CD14-positive monocyte (primary cell): ENCODE data around the gene NCBP2. TPM values are rescaled to one million over a fixed set of nuclear protein-coding genes. Genes with fewer than 3 reads are reported as not detected.

Experiments used
- DNase-seq, 3 donors: peaks; one replicate each; pipeline ENCODE4 v3.0.0-alpha.2; 2011 to 2022
- H2AFZ ChIP-seq: 2 replicates; pipeline ENCODE4 v1.6.0; 2012; ENCODE audit warnings: mild to moderate bottlenecking, low read depth, low read length, inconsistent platforms; ENCODE audit not compliant: insufficient read depth, poor library complexity, severe bottlenecking
- H3K27ac ChIP-seq, 2 donors: 1 replicate in 1 of 2; 2 replicates in 1 of 2; pipeline ENCODE4 v1.5.1; 2012 to 2013; ENCODE audit warnings: low read length in 2 of 2, control low read depth in 1 of 2, inconsistent platforms in 1 of 2, low read depth in 1 of 2, mild to moderate bottlenecking in 1 of 2
- H3K27me3 ChIP-seq, 2 donors: one replicate each; pipeline versions ENCODE4 v1.6.0 to v1.6.1; 2011 to 2013; ENCODE audit warnings: low read length in 2 of 2; ENCODE audit not compliant: control insufficient read depth in 2 of 2, insufficient read depth in 2 of 2
- H3K36me3 ChIP-seq, 2 donors: replicated peaks in 1 of 2; 1 replicate in 1 of 2; 2 replicates in 1 of 2; pipeline versions ENCODE4 v1.5.1 to v1.6.1; 2012 to 2013; ENCODE audit warnings: low read length in 2 of 2, control low read depth in 1 of 2, inconsistent platforms in 1 of 2, mild to moderate bottlenecking in 1 of 2; ENCODE audit not compliant: insufficient read depth in 2 of 2, control insufficient read depth in 1 of 2
- H3K4me1 ChIP-seq, 2 donors: 1 replicate in 1 of 2; 2 replicates in 1 of 2; pipeline versions ENCODE4 v1.5.1 to v1.6.1; 2012 to 2013; ENCODE audit warnings: low read length in 2 of 2, control low read depth in 1 of 2, inconsistent platforms in 1 of 2, mild to moderate bottlenecking in 1 of 2, moderate library complexity in 1 of 2; ENCODE audit not compliant: insufficient read depth in 2 of 2, control insufficient read depth in 1 of 2
- H3K4me2 ChIP-seq: replicated peaks from 2 replicates; pipeline ENCODE3; 2012; ENCODE audit warnings: low read length, moderate library complexity, mild to moderate bottlenecking; ENCODE audit not compliant: poor library complexity, severe bottlenecking; ENCODE audit errors: extremely low read depth
- H3K4me3 ChIP-seq, 3 experiments: fragments of 200-600 bp in 1 of 3; sonication (generic) in 1 of 3; replicated peaks in 1 of 3; 1 replicate in 2 of 3; 2 replicates in 1 of 3; pipeline ENCODE4 v1.5.1; 2011 to 2013; ENCODE audit warnings: low read length in 3 of 3, mild to moderate bottlenecking in 3 of 3, control low read depth in 2 of 3, low read depth in 2 of 3, inconsistent platforms in 1 of 3, moderate library complexity in 1 of 3
- H3K79me2 ChIP-seq: 2 replicates; pipeline ENCODE4 v1.6.0; 2012; ENCODE audit warnings: mild to moderate bottlenecking, control low read depth, inconsistent platforms, low read length, moderate library complexity; ENCODE audit not compliant: insufficient read depth
- H3K9ac ChIP-seq: 2 replicates; pipeline ENCODE4 v1.6.0; 2017; ENCODE audit warnings: low read length, mild to moderate bottlenecking; ENCODE audit not compliant: insufficient read depth, poor library complexity, severe bottlenecking
- H3K9me3 ChIP-seq, 2 donors: replicated peaks in 1 of 2; 1 replicate in 1 of 2; 2 replicates in 1 of 2; pipeline versions ENCODE4 v1.5.1 to v1.6.1; 2012 to 2013; ENCODE audit warnings: low read length in 2 of 2, control low read depth in 1 of 2; ENCODE audit not compliant: control insufficient read depth in 1 of 2, insufficient read depth in 1 of 2
- H4K20me1 ChIP-seq: 2 replicates; pipeline ENCODE4 v1.6.0; 2012; ENCODE audit warnings: mild to moderate bottlenecking, low read length, control low read depth, moderate library complexity; ENCODE audit not compliant: insufficient read depth
- H3K27ac Mint-ChIP-seq, 7 donors: one replicate each; pipeline ENCODE4 v1.8.0; 2020; ENCODE audit warnings: mild to moderate bottlenecking in 7 of 7, mixed read lengths in 7 of 7, moderate library complexity in 6 of 7, inconsistent platforms in 2 of 7
- H3K27me3 Mint-ChIP-seq, 3 donors: one replicate each; pipeline ENCODE4 v1.8.0; 2021 to 2022; ENCODE audit warnings: low read depth in 3 of 3, mild to moderate bottlenecking in 3 of 3, mixed read lengths in 3 of 3, moderate library complexity in 3 of 3, inconsistent platforms in 1 of 3
- H3K36me3 Mint-ChIP-seq, 2 donors: one replicate each; pipeline ENCODE4 v1.8.0; 2020; ENCODE audit warnings: mixed read lengths in 2 of 2, inconsistent platforms in 1 of 2, mild to moderate bottlenecking in 1 of 2
- H3K4me1 Mint-ChIP-seq: one replicate; pipeline ENCODE4 v1.8.0; 2020; ENCODE audit warnings: mild to moderate bottlenecking, mixed read lengths
- H3K4me3 Mint-ChIP-seq, 2 donors: one replicate each; pipeline ENCODE4 v1.8.0; 2020; ENCODE audit warnings: mild to moderate bottlenecking in 2 of 2, mixed read lengths in 2 of 2, moderate library complexity in 1 of 2
- H3K9me3 Mint-ChIP-seq, 7 donors: one replicate each; pipeline ENCODE4 v1.8.0; 2020 to 2022; ENCODE audit warnings: mixed read lengths in 7 of 7, mild to moderate bottlenecking in 6 of 7, moderate library complexity in 6 of 7, inconsistent platforms in 2 of 7
- CTCF ChIP-seq: fragments of 200-600 bp; IDR thresholded peaks from one replicate; pipeline ENCODE4 v1.8.0; 2022; ENCODE audit warnings: antibody characterized with exemption, mild to moderate bottlenecking
- WGBS: methylation state at CpG from one replicate; pipeline ENCODE4 v1.1.5; 2013; ENCODE audit warnings: missing lambda C conversion rate; ENCODE audit not compliant: insufficient coverage; 5-methylcytosine and 5-hydroxymethylcytosine counted together
- intact Hi-C, 2 donors: fragments of 100-400 bp; cut with micrococcal nuclease; formaldehyde crosslinking; loops; one replicate each; pipeline versions ENCODE4 v1.15.0 to v1.15.1; 2023
- polyA plus RNA-seq, 3 donors: library from polyadenylated mRNA; depleted of rRNA in 1 of 3; unstranded in 2 of 3; stranded (reverse) in 1 of 3; fragments of 300-500 nt in 2 of 3; fragments of >200 nt in 1 of 3; fragmentation: Illumina TruSeq in 2 of 3; gene quantifications; 1 replicate in 2 of 3; 2 replicates in 1 of 3; pipeline ENCODE4 v1.2.3, GENCODE V29; 2012 to 2021

Gene NCBP2
- polyA plus RNA-seq, 3 donors, result 26.1 to 42.9 (median 33.4) TPM

GRCh38 chr3:196971094-196971698 is 28.9 kb upstream of the NCBP2 start:
- intact Hi-C loops, result loop anchor here in 1 of 2 donors (2.0 kb wide), 1 partner anchor 132 kb away; no protein-coding TSS in a partner anchor
- WGBS, result 83% methylated on average over 2 of the region's 7 CpGs
- no peak overlapping the region for H3K27ac ChIP-seq

GRCh38 chr3:196970547-196971093 is 28.3 kb upstream of the NCBP2 start:
- Histone ChIP-seq H3K9ac (no peak overlapping the region), H3K27ac (no peak overlapping the region), H4K20me1 (no peaks in the 10 kb centered on the region), H3K79me2 (peaks cover 10% of the 10 kb centered on the region), H2AFZ (no peak overlapping the region), H3K36me3 (no peaks in the 10 kb centered on the region), H3K4me2 (no peak overlapping the region), H3K4me1 (peaks cover 12 to 13% of the 10 kb centered on the region in 2 donors), H3K9me3 (peaks cover 0 to 12% of the 10 kb centered on the region in 2 donors), H3K4me3 (no peak overlapping the region), H3K27me3 (no peaks in the 10 kb centered on the region)
- Mint-ChIP-seq H3K27me3 (peaks cover 16 to 23% (median 17%) of the 10 kb centered on the region in 3 donors), H3K36me3 (peaks cover 9 to 15% of the 10 kb centered on the region in 2 donors), H3K9me3 (peaks cover 0 to 10% (median 8%) of the 10 kb centered on the region in 7 donors), H3K4me3 (peak overlapping the region; percentile 62 to 66), H3K4me1 (peaks cover 16% of the 10 kb centered on the region), H3K27ac (peak overlapping the region in 1 of 7 donors; percentile 25)
- 97% methylated on average over 15 of the region's 15 CpGs for WGBS
- TF ChIP-seq CTCF, result no peak
- intact Hi-C loops, result loop anchor here in 1 of 2 donors (2.0 kb wide), 1 partner anchor 132 kb away; no protein-coding TSS in a partner anchor
- no peak for DNase-seq

More at GRCh38 chr3:196971094-196971698, 28.9 kb upstream of the NCBP2 start:
- H3K9me3 ChIP-seq, result peaks cover 0 to 7% of the 10 kb centered on the region in 2 donors
- no peaks in the 10 kb centered on the region for H3K27me3 ChIP-seq
- peaks cover 17 to 23% (median 17%) of the 10 kb centered on the region in 3 donors for H3K27me3 Mint-ChIP-seq
- no peaks in the 10 kb centered on the region for H3K36me3 ChIP-seq
- peaks cover 10% of the 10 kb centered on the region for H3K79me2 ChIP-seq
- DNase-seq, result no peak
- peaks cover 12 to 13% of the 10 kb centered on the region in 2 donors for H3K4me1 ChIP-seq
- no peaks in the 10 kb centered on the region for H4K20me1 ChIP-seq
- H3K9me3 Mint-ChIP-seq, result peaks cover 0 to 6% (median 2%) of the 10 kb centered on the region in 7 donors
- no peak overlapping the region for H3K4me2 ChIP-seq
- H3K36me3 Mint-ChIP-seq, result peaks cover 5 to 12% of the 10 kb centered on the region in 2 donors
- no peak overlapping the region for H2AFZ ChIP-seq
- TF ChIP-seq CTCF, result no peak
- H3K4me1 Mint-ChIP-seq, result peaks cover 16% of the 10 kb centered on the region
- H3K27ac Mint-ChIP-seq, result no peak overlapping the region
- H3K4me3 Mint-ChIP-seq, result no peak overlapping the region
- no peak overlapping the region for H3K4me3 ChIP-seq
- no peak overlapping the region for H3K9ac ChIP-seq
